ENCODE results near the gene NEGR1. TPM values are rescaled to one million over a fixed set of nuclear protein-coding genes. Genes with fewer than 3 reads are reported as not detected.

The NEGR1 gene
- total and polyA plus RNA-seq, 8 donors: 1.2 to 35.4 (median 7.7) TPM

GRCh38 chr1:71362076-71362475, 920.3 kb downstream of the NEGR1 start:
- DNase-seq: no peak
- intact Hi-C loops (cut with DNase I; ENCODE audit: low total_unique reads): no loop called here

GRCh38 chr1:71357708-71358107, 924.6 kb downstream of the NEGR1 start:
- Histone ChIP-seq H3K4me3 (no peak overlapping the region), H3K9me3 (peaks cover 0 to 8% (median 3%) of the 10 kb centered on the region in 4 donors), H3K27me3 (no peaks in the 10 kb centered on the region), H3K27ac (no peak overlapping the region), H3K36me3 (no peaks in the 10 kb centered on the region), H3K4me1 (no peaks in the 10 kb centered on the region)
- DNase-seq: no peak
- TF ChIP-seq POLR2AphosphoS5 (IDR thresholded peaks at IDR 0.05) (no peak), EP300 (IDR thresholded peaks at IDR 0.05) (no peak), POLR2A (IDR thresholded peaks at IDR 0.05) (no peak)
- TF ChIP-seq, protein P1, sequence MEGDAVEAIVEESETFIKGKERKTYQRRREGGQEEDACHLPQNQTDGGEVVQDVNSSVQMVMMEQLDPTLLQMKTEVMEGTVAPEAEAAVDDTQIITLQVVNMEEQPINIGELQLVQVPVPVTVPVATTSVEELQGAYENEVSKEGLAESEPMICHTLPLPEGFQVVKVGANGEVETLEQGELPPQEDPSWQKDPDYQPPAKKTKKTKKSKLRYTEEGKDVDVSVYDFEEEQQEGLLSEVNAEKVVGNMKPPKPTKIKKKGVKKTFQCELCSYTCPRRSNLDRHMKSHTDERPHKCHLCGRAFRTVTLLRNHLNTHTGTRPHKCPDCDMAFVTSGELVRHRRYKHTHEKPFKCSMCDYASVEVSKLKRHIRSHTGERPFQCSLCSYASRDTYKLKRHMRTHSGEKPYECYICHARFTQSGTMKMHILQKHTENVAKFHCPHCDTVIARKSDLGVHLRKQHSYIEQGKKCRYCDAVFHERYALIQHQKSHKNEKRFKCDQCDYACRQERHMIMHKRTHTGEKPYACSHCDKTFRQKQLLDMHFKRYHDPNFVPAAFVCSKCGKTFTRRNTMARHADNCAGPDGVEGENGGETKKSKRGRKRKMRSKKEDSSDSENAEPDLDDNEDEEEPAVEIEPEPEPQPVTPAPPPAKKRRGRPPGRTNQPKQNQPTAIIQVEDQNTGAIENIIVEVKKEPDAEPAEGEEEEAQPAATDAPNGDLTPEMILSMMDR (IDR thresholded peaks at IDR 0.05): no peak
- WGBS, 5 donors: 82 to 90% (median 84%) methylated on average over 6 to 9 of the region's 9 CpGs
- intact Hi-C loops (cut with DNase I; ENCODE audit: low total_unique reads): no loop called here

More at GRCh38 chr1:71362076-71362475, 920.3 kb downstream of the NEGR1 start:
- Histone ChIP-seq H3K27ac (no peak overlapping the region), H3K27me3 (no peaks in the 10 kb centered on the region), H3K4me3 (no peak overlapping the region), H3K36me3 (no peaks in the 10 kb centered on the region), H3K9me3 (peaks cover 0 to 8% (median 3%) of the 10 kb centered on the region in 4 donors), H3K4me1 (peaks cover 0 to 4% (median 0%) of the 10 kb centered on the region in 4 donors)
- TF ChIP-seq, protein P1 (IDR thresholded peaks at IDR 0.05): no peak
- no peak for TF ChIP-seq POLR2AphosphoS5 (IDR thresholded peaks at IDR 0.05)
- no peak for TF ChIP-seq EP300 (IDR thresholded peaks at IDR 0.05)
- no peak for TF ChIP-seq POLR2A (IDR thresholded peaks at IDR 0.05)
- 77 to 90% (median 86%) methylated on average over 2 of the region's 2 CpGs for WGBS, 5 donors

DNA sequence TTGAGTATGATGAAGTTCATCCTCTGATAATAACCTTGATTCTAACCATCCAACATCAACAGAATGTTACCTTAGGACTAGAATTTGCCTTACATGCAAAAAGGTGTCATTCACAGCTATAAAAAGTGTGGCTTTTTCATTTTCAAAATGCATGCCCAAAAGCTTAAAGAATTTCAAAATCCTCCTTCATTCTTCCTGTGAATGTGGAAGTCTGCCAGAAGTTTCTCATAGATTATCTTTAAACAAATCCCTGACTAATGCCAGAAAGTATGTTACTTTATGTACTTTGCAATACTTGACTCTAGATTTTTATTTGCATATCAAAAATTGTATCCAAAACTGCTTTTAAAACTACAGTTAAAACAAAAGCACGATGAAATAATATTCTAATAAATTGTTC, 930.9 kb downstream of the NEGR1 start:
- Histone ChIP-seq H3K27me3 (no peaks in the 10 kb centered on the region), H3K4me3 (no peak overlapping the region), H3K4me1 (peaks cover 0 to 12% (median 2%) of the 10 kb centered on the region in 4 donors), H3K27ac (no peak overlapping the region), H3K36me3 (no peaks in the 10 kb centered on the region), H3K9me3 (no peaks in the 10 kb centered on the region)
- no peak for TF ChIP-seq POLR2A (IDR thresholded peaks at IDR 0.05)
- no peak for TF ChIP-seq POLR2AphosphoS5 (IDR thresholded peaks at IDR 0.05)
- TF ChIP-seq EP300 (IDR thresholded peaks at IDR 0.05): no peak
- TF ChIP-seq, protein P1 (IDR thresholded peaks at IDR 0.05): no peak
- DNase-seq: peak in 1 of 2 donors; percentile 10
- 23 to 34% (median 27%) methylated on average over 1 of the region's 1 CpG for WGBS, 5 donors
- intact Hi-C loops (cut with DNase I; ENCODE audit: low total_unique reads): no loop called here

GRCh38 chr1:71350805-71351204, 931.5 kb downstream of the NEGR1 start:
- no peak overlapping the region for H3K27ac ChIP-seq
- H3K36me3 ChIP-seq: no peaks in the 10 kb centered on the region
- DNase-seq: no peak
- 40 to 62% (median 58%) methylated on average over 2 of the region's 2 CpGs for WGBS, 5 donors
- no peak overlapping the region for H3K4me3 ChIP-seq
- no peaks in the 10 kb centered on the region for H3K9me3 ChIP-seq
- H3K27me3 ChIP-seq: no peaks in the 10 kb centered on the region
- peaks cover 0 to 12% (median 2%) of the 10 kb centered on the region in 4 donors for H3K4me1 ChIP-seq
- no peak for TF ChIP-seq POLR2A (IDR thresholded peaks at IDR 0.05)
- TF ChIP-seq POLR2AphosphoS5 (IDR thresholded peaks at IDR 0.05): no peak
- TF ChIP-seq, protein P1 (IDR thresholded peaks at IDR 0.05): no peak
- no peak for TF ChIP-seq EP300 (IDR thresholded peaks at IDR 0.05)
- intact Hi-C loops (cut with DNase I; ENCODE audit: low total_unique reads): no loop called here

All from stomach (tissue), 9 donors.